RCC 7860 (cell line): ENCODE results near the gene PPIB.
"Not testable (repeated sequence)": the region's sequence is repeated elsewhere in the genome, so short reads cannot be mapped to it uniquely, and the experiment has no call there.

ENCODE experiments used
- DNase-seq: peaks from one replicate; pipeline ENCODE4 v3.0.0-alpha.2; 2015; ENCODE audit warnings: low spot score
- FAIRE-seq: peaks from 2 replicates; lab custom pipeline; 2012; peaks lifted over from hg19 to GRCh38; lab: Jason Lieb, UNC

Gene PPIB

GRCh38 chr15:64110950-64111678 lies 51.7 kb downstream of the PPIB start:
- DNase-seq, result no peak
- no peak for FAIRE-seq

DNA sequence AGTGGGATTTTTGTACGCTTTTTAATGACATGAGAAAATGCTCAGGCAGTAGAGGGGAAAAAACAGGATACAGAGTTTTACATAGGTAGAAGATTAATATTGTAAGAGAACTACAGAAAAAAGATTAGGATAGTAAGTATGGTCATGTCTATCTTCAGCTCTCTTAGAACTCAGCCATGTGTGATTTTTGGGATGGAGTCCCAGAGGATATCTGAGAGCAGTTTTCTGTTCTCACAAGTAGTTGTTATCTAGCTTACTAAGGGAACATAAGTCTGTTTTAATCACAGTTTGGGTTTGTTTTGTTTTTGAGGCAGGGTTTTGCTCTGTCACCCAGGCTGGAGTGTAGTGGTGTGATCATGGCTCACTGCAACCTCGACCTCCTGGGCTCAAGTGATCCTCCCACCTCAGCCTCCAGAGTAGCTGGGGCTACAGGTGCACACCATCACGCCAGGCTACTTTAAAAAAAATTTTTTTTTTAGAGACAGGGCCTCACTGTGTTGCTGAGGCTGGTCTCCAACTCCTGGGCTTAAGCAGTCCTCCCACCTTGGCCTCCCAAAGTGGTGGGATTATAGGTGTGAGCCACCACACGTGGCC lies 52.6 kb downstream of the PPIB start:
- FAIRE-seq, result not testable (repeated sequence)

GRCh38 chr15:64107337-64107736 lies 55.5 kb downstream of the PPIB start:
- no peak for DNase-seq
- FAIRE-seq, result no peak

More for the DNA sequence above, 52.6 kb downstream of the PPIB start:
- not testable (repeated sequence) for DNase-seq
